ENCODE results near the gene DOLPP1.

GRCh38 chr9:129038109-129038852, 42.6 kb upstream of the DOLPP1 start:
- TF ChIP-seq CTCF (IDR thresholded peaks at IDR 0.05; ENCODE audit: insufficient read depth, low read length, poor library complexity, severe bottlenecking), result no peak
- no peak for TF ChIP-seq EZH2phosphoT487 (conservative IDR thresholded peaks at IDR 0.05; ENCODE audit: low read length)

Measured in SU-DHL-6 (cell line).